ENCODE measurements around the gene PLB1.

DNA sequence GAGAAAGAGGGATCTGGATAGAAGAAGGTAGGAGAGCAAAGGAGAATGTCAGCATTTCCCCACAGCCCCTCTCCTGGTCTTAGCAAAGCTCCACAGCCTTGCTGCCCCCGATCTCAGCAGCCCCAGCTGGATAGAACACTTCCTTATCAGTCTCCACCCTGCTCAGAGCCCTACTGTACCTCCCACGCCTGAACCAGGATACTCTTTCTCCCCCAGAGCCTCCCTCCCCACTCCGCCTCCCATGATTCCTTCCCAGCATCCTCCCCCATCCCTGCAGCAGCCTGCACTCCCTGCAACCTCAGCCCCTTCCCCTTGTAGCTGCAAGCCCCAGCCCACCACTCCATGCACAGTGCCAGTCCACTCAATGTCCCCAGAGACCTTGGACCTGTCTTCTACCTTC, 25.8 kb downstream of the PLB1 start:
- no peak for TF ChIP-seq FOXK2 (conservative IDR thresholded peaks at IDR 0.05 in 1 of 2, IDR thresholded peaks at IDR 0.05 in 1 of 2; ENCODE audit: low read depth in 2 of 2)
- TF ChIP-seq RFX7 (CRISPR knock-in tag; IDR thresholded peaks at IDR 0.05) = no peak
- TF ChIP-seq, protein P1, sequence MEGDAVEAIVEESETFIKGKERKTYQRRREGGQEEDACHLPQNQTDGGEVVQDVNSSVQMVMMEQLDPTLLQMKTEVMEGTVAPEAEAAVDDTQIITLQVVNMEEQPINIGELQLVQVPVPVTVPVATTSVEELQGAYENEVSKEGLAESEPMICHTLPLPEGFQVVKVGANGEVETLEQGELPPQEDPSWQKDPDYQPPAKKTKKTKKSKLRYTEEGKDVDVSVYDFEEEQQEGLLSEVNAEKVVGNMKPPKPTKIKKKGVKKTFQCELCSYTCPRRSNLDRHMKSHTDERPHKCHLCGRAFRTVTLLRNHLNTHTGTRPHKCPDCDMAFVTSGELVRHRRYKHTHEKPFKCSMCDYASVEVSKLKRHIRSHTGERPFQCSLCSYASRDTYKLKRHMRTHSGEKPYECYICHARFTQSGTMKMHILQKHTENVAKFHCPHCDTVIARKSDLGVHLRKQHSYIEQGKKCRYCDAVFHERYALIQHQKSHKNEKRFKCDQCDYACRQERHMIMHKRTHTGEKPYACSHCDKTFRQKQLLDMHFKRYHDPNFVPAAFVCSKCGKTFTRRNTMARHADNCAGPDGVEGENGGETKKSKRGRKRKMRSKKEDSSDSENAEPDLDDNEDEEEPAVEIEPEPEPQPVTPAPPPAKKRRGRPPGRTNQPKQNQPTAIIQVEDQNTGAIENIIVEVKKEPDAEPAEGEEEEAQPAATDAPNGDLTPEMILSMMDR (IDR thresholded peaks at IDR 0.05 in 2 of 3, conservative IDR thresholded peaks at IDR 0.05 in 1 of 3; ENCODE audit: insufficient read depth in 2 of 3, low read depth in 1 of 3, low read length in 3 of 3) = no peak
- no peak for TF ChIP-seq ZC3H4 (CRISPR knock-in tag; IDR thresholded peaks at IDR 0.05; ENCODE audit: borderline replicate concordance)
- TF ChIP-seq TSC22D4 (tag; IDR thresholded peaks at IDR 0.05) = no peak
- TF ChIP-seq CBX5 (IDR thresholded peaks at IDR 0.05; ENCODE audit: borderline replicate concordance, low read depth) = no peak
- TF ChIP-seq PCBP1 (IDR thresholded peaks at IDR 0.05; ENCODE audit: low read depth, low read length, poor library complexity, severe bottlenecking) = no peak

Data from K562 (cell line).